MCF 10A (cell line): ENCODE measurements around the gene PPP1R36. TPM values are rescaled to one million over a fixed set of nuclear protein-coding genes. Genes with fewer than 3 reads are reported as not detected.

ENCODE experiments used
- BruUV-seq: library from RNA; stranded (reverse); fragments of 400-500 nt; replicated peaks from 2 replicates; lab custom pipeline; 2021; lab: Mats Ljungman, UMichigan
- CTCF ChIA-PET: fragments of 300-600 bp; sonication (Branson Sonifier 250); formaldehyde crosslinking; extraction: SDS; loops from one replicate; lab custom pipeline; 2021; ENCODE audit warnings: antibody characterized with exemption, inconsistent platforms; lab: Yijun Ruan, JAX
- POLR2A ChIA-PET: fragments of 300-600, 350-650 bp; sonication (Branson Sonifier 250); formaldehyde crosslinking; extraction: SDS; loops from one replicate; lab custom pipeline; 2020; ENCODE audit warnings: antibody characterized with exemption, inconsistent platforms; lab: Yijun Ruan, JAX
- DNase-seq: peaks from one replicate; pipeline ENCODE4 v3.0.0-alpha.2; 2018; ENCODE audit not compliant: unreplicated experiment
- H3K27ac Mint-ChIP-seq: one replicate; pipeline ENCODE4 v1.8.0; 2022; ENCODE audit warnings: mild to moderate bottlenecking, low read depth, mixed read lengths; ENCODE audit not compliant: unreplicated experiment
- H3K27me3 Mint-ChIP-seq: one replicate; pipeline ENCODE4 v1.8.0; 2022; ENCODE audit warnings: mixed read lengths; ENCODE audit not compliant: insufficient read depth, unreplicated experiment
- H3K36me3 Mint-ChIP-seq: one replicate; pipeline ENCODE4 v1.8.0; 2022; ENCODE audit warnings: mild to moderate bottlenecking, moderate library complexity, mixed read lengths; ENCODE audit not compliant: insufficient read depth, unreplicated experiment
- H3K4me1 Mint-ChIP-seq: one replicate; pipeline ENCODE4 v1.8.0; 2022; ENCODE audit warnings: mixed read lengths; ENCODE audit not compliant: insufficient read depth, unreplicated experiment
- H3K4me3 Mint-ChIP-seq: one replicate; pipeline ENCODE4 v1.8.0; 2022; ENCODE audit warnings: mild to moderate bottlenecking, moderate library complexity, mixed read lengths; ENCODE audit not compliant: unreplicated experiment
- H3K9me3 Mint-ChIP-seq: one replicate; pipeline ENCODE4 v1.8.0; 2022; ENCODE audit warnings: mixed read lengths; ENCODE audit not compliant: unreplicated experiment
- CTCF ChIP-seq: fragments of 200-600 bp; IDR thresholded peaks from one replicate; pipeline ENCODE4 v1.8.0; 2022; ENCODE audit warnings: antibody characterized with exemption, mild to moderate bottlenecking; ENCODE audit not compliant: unreplicated experiment
- intact Hi-C: fragments of 100-400 bp; cut with micrococcal nuclease; formaldehyde crosslinking; loops from 2 replicates; pipeline ENCODE4 v1.14.1; 2022
- total RNA-seq: library from RNA; stranded (reverse); gene quantifications from 2 replicates; pipeline ENCODE4 v1.2.3, GENCODE V29; 2022

Gene PPP1R36
- total RNA-seq, 1 experiment from 2014 or later = 0.47 TPM

- ChIA-PET CTCF (interaction anchor here (0.7 to 2.1 kb wide), 5 partner anchors 9 to 389 kb away, joined by 3 to 14 read pairs (median 4); no protein-coding TSS in a partner anchor), POLR2A (interaction anchor here (0.6 to 5.4 kb wide), 35 partner anchors 9 to 259 kb away, joined by 3 to 36 read pairs (median 4); partner anchors contain the start of genes HSPA2, MTHFD1 and PLEKHG3)
Observed at GRCh38 chr14:64502456-64502855, 47.3 kb upstream of the PPP1R36 start.

GRCh38 chr14:64502887-64503433 lies 46.8 kb upstream of the PPP1R36 start:
- TSS peak; percentile 31 for BruUV-seq
- TF ChIP-seq CTCF = no peak
- H3K9me3 Mint-ChIP-seq = no peaks in the 10 kb centered on the region
- H3K4me3 Mint-ChIP-seq = peak overlapping the region; percentile 83
- H3K27me3 Mint-ChIP-seq = no peaks in the 10 kb centered on the region
- peaks cover 46% of the 10 kb centered on the region for H3K4me1 Mint-ChIP-seq
- CTCF ChIA-PET = interaction anchor here (0.7 to 2.1 kb wide), 6 partner anchors 8 to 388 kb away, joined by 3 to 14 read pairs (median 4); no protein-coding TSS in a partner anchor
- POLR2A ChIA-PET = interaction anchor here (0.7 to 5.4 kb wide), 37 partner anchors 8 to 589 kb away, joined by 3 to 36 read pairs (median 4); partner anchors contain the start of genes HSPA2, MTHFD1 and PLEKHG3
- intact Hi-C loops = loop anchor here (1.0 to 10.0 kb wide), 3 partner anchors 37 to 259 kb away; partner anchors contain the start of gene HSPA2
- peak; percentile 54 for DNase-seq
- peaks cover 32% of the 10 kb centered on the region for H3K36me3 Mint-ChIP-seq
- H3K27ac Mint-ChIP-seq = peak overlapping the region; percentile 98

More at GRCh38 chr14:64502456-64502855, 47.3 kb upstream of the PPP1R36 start:
- peak overlapping the region; percentile 98 for H3K27ac Mint-ChIP-seq
- no TSS peak for BruUV-seq
- peaks cover 41% of the 10 kb centered on the region for H3K4me1 Mint-ChIP-seq
- peaks cover 37% of the 10 kb centered on the region for H3K36me3 Mint-ChIP-seq
- intact Hi-C loops = loop anchor here (5.0 to 10.0 kb wide), 2 partner anchors 158 to 260 kb away; no protein-coding TSS in a partner anchor
- H3K27me3 Mint-ChIP-seq = no peaks in the 10 kb centered on the region
- DNase-seq = peak; percentile 27
- peak overlapping the region; percentile 83 for H3K4me3 Mint-ChIP-seq
- no peaks in the 10 kb centered on the region for H3K9me3 Mint-ChIP-seq
- TF ChIP-seq CTCF = no peak

- Mint-ChIP-seq H3K27me3 (no peaks in the 10 kb centered on the region), H3K4me3 (peak within 1 kb of the TSS; percentile 83), H3K4me1 (peaks cover 51% of the 10 kb centered on the region), H3K36me3 (peaks cover 31% of the 10 kb centered on the region), H3K27ac (peak within 1 kb of the TSS; percentile 98), H3K9me3 (no peaks in the 10 kb centered on the region)
- ChIA-PET CTCF (interaction anchor here (0.8 to 2.0 kb wide), 3 partner anchors 19 to 133 kb away, joined by 3 to 10 read pairs (median 4); no protein-coding TSS in a partner anchor), POLR2A (interaction anchor here (0.7 to 5.4 kb wide), 42 partner anchors 10 to 589 kb away, joined by 3 to 36 read pairs (median 6); partner anchors contain the start of genes HSPA2, MTHFD1 and PLEKHG3)
- intact Hi-C loops = loop anchor here (1.0 to 10.0 kb wide), 3 partner anchors 37 to 259 kb away; partner anchors contain the start of gene HSPA2
- BruUV-seq = no TSS peak
- DNase-seq = peak; percentile 90
- no peak for TF ChIP-seq CTCF
Observed at GRCh38 chr14:64503434-64504309, 46.1 kb upstream of the PPP1R36 start, which contains the start of gene ZBTB25. Gene ZBTB25, minus strand, starts transcription at chr14:64503838. Its CDS starts 13,305 bp downstream, at chr14:64490533.
